GM12872 (cell line): ENCODE data around the gene P2RY1.
A peak's percentile ranks its signal among the peaks of the same experiment; 100 is the strongest.

Experiments used
- CTCF ChIP-seq: IDR thresholded peaks from 3 replicates; pipeline ENCODE4 v1.5.1; 2011; ENCODE audit warnings: low read depth, mild to moderate bottlenecking, low read length, moderate library complexity; ENCODE audit not compliant: insufficient read depth

P2RY1 gene

GRCh38 chr3:152828075-152828840, 6.7 kb upstream of the P2RY1 start:
- TF ChIP-seq CTCF, result no peak

GRCh38 chr3:152830245-152830644, 4.7 kb upstream of the P2RY1 start:
- no peak for TF ChIP-seq CTCF

GRCh38 chr3:152832046-152832445, 2.9 kb upstream of the P2RY1 start:
- TF ChIP-seq CTCF, result no peak

- TF ChIP-seq CTCF, result no peak
These were observed 1.8 kb upstream of the P2RY1 start for GRCh38 chr3:152833089-152833488.

- peak; percentile 12; the same call in 1 of the 3 replicates for TF ChIP-seq CTCF
These were observed 648 bp upstream of the P2RY1 start for GRCh38 chr3:152834191-152834775.

- TF ChIP-seq CTCF, result no peak
These were observed 721 bp downstream of the P2RY1 start for GRCh38 chr3:152835601-152836102.

- no peak for TF ChIP-seq CTCF
These were observed 1.3 kb downstream of the P2RY1 start for GRCh38 chr3:152836269-152836668.
